ENCODE measurements around the gene KANTR.

KANTR gene

DNA sequence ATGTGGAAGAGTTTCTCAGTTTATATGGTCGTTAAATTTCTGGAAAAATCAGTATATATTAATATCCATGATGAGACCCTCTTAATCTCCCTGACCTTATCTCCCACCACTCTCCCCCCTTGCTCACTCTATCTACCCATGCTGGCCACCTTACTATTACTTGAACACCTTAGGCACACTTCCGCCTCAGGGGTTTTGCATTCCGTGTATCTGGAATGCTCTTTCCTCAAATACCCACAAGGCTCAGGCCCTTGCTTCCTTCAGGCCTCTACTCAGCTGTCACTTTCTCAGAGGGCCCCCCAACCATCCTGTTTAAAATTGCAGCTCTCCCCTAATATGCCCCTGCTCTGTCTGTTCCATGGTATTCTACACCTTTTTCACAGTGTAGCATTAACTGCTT is 1.9 kb downstream of the KANTR start:
- DNase-seq (ENCODE audit: extremely low read depth, low read depth): no peak
- TF ChIP-seq, protein P1, sequence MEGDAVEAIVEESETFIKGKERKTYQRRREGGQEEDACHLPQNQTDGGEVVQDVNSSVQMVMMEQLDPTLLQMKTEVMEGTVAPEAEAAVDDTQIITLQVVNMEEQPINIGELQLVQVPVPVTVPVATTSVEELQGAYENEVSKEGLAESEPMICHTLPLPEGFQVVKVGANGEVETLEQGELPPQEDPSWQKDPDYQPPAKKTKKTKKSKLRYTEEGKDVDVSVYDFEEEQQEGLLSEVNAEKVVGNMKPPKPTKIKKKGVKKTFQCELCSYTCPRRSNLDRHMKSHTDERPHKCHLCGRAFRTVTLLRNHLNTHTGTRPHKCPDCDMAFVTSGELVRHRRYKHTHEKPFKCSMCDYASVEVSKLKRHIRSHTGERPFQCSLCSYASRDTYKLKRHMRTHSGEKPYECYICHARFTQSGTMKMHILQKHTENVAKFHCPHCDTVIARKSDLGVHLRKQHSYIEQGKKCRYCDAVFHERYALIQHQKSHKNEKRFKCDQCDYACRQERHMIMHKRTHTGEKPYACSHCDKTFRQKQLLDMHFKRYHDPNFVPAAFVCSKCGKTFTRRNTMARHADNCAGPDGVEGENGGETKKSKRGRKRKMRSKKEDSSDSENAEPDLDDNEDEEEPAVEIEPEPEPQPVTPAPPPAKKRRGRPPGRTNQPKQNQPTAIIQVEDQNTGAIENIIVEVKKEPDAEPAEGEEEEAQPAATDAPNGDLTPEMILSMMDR (IDR thresholded peaks at IDR 0.05; ENCODE audit: low read depth, low read length): no peak

- TF ChIP-seq, protein P1 (IDR thresholded peaks at IDR 0.05; ENCODE audit: low read depth, low read length): no peak
- DNase-seq (ENCODE audit: extremely low read depth, low read depth): no peak
Measured at GRCh38 chrX:53114864-53115549, 21.1 kb downstream of the KANTR start.

GRCh38 chrX:53115550-53115874 is 21.6 kb downstream of the KANTR start:
- TF ChIP-seq, protein P1 (IDR thresholded peaks at IDR 0.05; ENCODE audit: low read depth, low read length): no peak
- DNase-seq (ENCODE audit: extremely low read depth, low read depth): no peak

DNA sequence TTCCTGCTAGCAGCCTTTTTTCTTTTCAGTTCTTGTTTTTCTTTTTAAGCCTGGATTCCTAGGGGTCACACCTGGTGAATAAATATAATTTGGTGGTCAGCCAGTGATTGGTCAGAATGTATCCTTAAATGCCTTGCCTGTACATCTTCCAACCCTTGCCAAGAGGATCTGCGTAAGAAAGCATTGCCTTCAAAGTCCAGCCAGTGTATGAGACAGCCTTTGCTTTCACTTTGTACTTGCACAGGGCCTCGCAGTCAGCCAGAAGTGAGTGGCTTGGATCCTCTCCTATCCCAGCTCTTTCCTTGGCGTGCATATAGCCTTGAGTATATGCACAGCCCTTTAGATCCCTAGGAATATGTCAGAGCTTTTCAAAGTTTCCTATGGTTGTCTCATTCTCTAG is 22.2 kb downstream of the KANTR start:
- DNase-seq (ENCODE audit: extremely low read depth, low read depth): no peak
- TF ChIP-seq, protein P1 (IDR thresholded peaks at IDR 0.05; ENCODE audit: low read depth, low read length): no peak

GRCh38 chrX:53122013-53122412 is 28.1 kb downstream of the KANTR start:
- DNase-seq (ENCODE audit: extremely low read depth, low read depth): no peak
- TF ChIP-seq, protein P1 (IDR thresholded peaks at IDR 0.05; ENCODE audit: low read depth, low read length): no peak

- TF ChIP-seq, protein P1 (IDR thresholded peaks at IDR 0.05; ENCODE audit: low read depth, low read length): no peak
- DNase-seq (ENCODE audit: extremely low read depth, low read depth): no peak
Measured at GRCh38 chrX:53125506-53125905, 31.6 kb downstream of the KANTR start.

DNA sequence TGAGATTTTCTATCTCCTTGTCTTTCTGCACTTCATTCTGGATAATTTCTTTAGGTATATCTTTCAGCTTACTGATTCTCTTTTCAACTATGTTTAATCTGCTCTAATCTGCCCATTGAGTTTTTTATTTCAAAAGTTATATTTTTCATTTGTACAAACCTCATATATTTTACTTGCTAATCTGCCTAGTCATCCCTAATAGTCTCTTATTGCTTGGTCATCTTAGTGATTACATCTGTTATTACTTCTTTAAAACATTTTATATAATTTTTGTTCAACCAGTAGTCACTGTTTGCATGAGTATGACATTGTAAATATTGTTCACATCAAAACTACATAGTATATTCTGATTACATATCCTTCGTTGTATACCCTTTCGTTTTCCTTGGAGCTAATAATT is 32.4 kb downstream of the KANTR start:
- no peak for DNase-seq (ENCODE audit: extremely low read depth, low read depth)

More for the DNA sequence above, 32.4 kb downstream of the KANTR start:
- TF ChIP-seq, protein P1 (IDR thresholded peaks at IDR 0.05; ENCODE audit: low read depth, low read length): no peak
